Activated CD4-positive, alpha-beta T cell treated with anti-CD3 and anti-CD28 coated beads, Interleukin-2, Interleukin-6, amounts not matched to agents 100 ng/mL and 50 ng/mL, durations not matched to agents 16 hours and 8 hours (primary cell): Measurements from ENCODE around the gene URM1.
"Not testable (repeated sequence)": the region's sequence is repeated elsewhere in the genome, so short reads cannot be mapped to it uniquely, and the experiment has no call there.

Experiments used
- DNase-seq: peaks from one replicate; pipeline ENCODE4 v3.0.0-alpha.2; 2020

URM1 gene

GRCh38 chr9:128370752-128371629, at the start of gene URM1:
TSS of gene URM1 (plus strand) at chr9:128371374. CDS start at chr9:128371381, 7 bp downstream.
- DNase-seq, result peak; percentile 97

DNA sequence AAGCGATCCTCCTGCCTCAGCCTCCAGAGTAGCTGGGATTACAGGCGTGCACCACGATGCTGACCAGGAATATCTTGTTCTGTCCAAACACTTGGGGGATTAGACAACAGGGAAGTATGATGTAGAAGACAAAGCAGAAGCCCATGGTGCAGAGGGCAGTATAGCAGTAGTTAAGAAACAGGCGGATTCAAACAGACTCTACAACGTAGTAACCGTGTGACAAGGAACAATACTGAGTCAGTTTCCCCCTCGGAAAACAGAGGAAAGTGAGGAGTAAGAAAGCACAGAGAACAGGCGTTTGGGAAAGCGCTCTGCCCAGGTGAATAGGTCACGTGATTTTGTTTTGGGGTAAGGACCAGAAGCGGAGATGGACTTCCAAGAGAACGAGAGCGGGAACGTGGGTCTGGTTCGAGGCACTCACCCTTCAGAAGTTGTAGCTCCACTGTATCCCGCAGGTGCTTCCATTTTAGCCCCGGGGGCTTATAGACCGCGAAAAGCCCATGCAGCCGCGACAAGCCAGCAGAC, 49.2 kb upstream of the URM1 start:
- DNase-seq, result no peak

- DNase-seq, result peak; percentile 95
These were observed 48.6 kb upstream of the URM1 start, which contains the start of the genes COQ4 and TRUB2 for GRCh38 chr9:128322404-128323211. TSS of gene COQ4 (plus strand) at chr9:128322839. CDS start at chr9:128322859, 20 bp downstream. TSS of gene TRUB2 (minus strand) at chr9:128322447. CDS start at chr9:128322408, 39 bp downstream.

GRCh38 chr9:128323212-128323730, 47.9 kb upstream of the URM1 start:
- DNase-seq, result no peak

- DNase-seq, result no peak
These were observed 47.4 kb upstream of the URM1 start for GRCh38 chr9:128323791-128324190.

DNA sequence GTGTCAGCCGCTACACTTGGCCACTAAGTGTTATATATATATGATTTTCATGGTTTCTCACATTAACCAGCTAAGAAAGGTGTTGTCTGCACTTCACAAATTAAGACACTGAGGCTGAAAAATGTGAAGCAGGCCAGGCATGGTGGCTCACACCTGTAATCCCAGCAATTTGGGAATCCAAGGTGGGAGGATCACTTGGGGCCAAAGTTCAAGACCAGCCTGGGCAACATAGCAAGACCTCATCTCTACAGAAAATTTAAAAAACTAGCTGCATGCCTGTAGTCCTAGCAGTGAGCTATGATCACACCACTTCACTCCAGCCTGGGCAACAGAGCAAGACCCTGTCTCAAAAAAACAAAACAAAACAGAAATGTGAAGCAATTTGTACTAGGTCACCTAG, 46.8 kb upstream of the URM1 start:
- no peak for DNase-seq

DNA sequence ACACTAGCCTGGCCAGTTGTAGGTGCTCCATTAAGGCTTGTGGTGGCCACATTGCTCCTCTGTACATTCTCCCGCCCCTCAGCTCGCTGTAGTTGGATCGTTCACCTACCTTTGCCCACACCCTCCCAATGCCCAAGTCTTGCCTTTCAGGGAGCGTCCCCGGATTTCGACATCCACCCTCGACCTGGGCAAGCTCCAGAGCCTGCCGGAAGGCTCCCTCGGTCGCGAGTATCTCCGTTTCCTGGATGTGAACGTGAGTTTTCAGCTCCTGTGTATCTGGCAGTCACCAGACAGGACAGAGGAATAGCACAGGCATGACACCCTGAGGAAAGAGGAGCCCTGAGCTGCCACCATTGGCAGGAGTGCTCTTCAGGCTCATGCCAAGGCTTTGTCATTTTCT, 45.5 kb upstream of the URM1 start:
- DNase-seq, result no peak

GRCh38 chr9:128333451-128333869, 37.7 kb upstream of the URM1 start:
- DNase-seq, result no peak

GRCh38 chr9:128335161-128335560, 36.0 kb upstream of the URM1 start:
- DNase-seq, result no peak

DNA sequence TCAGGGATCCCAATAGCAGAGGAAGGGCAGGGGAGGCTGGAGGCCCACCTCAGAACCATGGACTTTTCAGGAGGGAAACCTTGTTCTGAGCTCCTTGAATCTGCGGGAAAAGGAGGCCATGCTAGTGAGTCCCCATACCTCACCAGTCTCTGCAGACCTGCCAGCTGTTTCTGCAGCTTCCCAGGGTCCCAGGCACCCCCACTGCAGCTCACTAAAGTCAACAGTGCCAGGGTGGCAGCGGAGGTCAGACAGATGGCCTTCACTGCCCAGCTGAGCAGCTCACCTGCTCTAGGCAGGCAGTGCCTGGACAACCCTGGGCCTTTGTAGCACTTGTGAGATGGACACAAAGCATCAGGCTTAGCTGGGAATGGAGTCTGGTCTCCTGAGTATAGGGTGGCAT, 35.3 kb upstream of the URM1 start:
- DNase-seq, result no peak

DNA sequence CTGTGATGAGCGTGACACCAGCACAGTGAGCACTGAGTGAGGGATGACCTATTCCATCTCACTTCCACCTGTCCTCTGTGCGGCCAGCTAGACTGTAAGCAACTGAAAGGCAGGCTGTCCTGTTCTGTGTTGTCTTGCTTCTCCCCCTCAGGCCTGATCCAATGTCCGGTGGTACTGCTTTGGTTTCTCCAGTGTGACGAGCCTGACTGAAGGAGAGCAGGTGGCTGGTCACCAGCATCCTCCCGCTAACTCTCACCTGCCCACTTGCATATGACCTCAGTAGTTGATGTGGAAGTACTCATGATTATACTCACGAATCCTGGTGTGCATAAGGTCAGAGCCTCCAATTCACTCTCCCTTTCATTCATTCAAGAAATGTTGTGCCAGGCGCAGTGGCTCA, 33.2 kb upstream of the URM1 start:
- DNase-seq, result no peak

GRCh38 chr9:128338852-128339614, 32.1 kb upstream of the URM1 start:
- DNase-seq, result not testable (repeated sequence)

DNA sequence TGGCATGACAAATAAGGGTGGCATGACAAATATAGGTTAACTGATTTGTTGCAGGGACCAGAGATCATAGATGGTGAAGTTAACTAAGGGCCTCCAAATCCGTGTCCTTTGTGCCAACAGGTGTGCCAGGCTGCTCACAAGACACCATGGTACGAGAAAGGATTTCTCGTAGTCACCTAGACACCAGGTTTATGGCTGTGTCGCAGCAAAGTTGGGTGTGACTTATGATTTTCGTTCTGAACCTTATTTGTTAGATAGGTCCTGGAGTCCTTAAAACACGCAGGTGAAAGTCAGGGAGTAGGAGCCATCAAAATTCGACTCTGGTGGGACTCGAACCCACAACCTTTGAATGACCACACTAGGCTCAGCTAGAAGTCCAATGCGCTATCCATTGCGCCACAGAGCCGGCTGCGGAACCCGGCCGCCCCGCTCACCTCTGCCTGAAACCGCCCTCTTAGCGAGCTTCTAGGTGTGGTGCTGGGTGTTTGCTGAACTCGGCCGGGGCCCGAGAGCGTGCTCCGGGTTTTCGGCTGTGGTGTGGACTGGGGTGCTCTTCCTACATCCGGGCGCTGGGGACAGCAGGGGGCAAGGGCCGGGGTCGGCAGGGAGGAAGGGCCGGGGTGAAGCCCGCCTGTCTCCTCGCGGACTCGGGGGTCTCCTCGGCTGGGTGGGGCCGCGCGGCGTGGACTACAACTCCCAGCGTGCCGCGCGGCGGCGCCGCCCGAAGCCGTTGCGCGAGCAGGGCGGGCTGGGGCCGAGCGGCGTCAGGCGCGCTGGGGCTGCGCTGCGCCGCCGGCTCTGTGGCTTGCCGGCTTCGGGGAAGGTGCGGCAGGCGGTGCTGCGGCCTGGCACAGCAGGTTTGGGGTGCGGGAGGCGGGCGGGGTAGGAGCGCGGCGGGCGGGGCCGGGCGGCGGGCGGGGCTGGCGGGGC, 31.1 kb upstream of the URM1 start, which contains the start of gene SLC27A4:
Gene SLC27A4 (plus strand): TSS at position 767 of the 930 bp plus-strand sequence. CDS start 2,606 bp downstream, outside the sequence.
- peak; percentile 91 for DNase-seq

DNA sequence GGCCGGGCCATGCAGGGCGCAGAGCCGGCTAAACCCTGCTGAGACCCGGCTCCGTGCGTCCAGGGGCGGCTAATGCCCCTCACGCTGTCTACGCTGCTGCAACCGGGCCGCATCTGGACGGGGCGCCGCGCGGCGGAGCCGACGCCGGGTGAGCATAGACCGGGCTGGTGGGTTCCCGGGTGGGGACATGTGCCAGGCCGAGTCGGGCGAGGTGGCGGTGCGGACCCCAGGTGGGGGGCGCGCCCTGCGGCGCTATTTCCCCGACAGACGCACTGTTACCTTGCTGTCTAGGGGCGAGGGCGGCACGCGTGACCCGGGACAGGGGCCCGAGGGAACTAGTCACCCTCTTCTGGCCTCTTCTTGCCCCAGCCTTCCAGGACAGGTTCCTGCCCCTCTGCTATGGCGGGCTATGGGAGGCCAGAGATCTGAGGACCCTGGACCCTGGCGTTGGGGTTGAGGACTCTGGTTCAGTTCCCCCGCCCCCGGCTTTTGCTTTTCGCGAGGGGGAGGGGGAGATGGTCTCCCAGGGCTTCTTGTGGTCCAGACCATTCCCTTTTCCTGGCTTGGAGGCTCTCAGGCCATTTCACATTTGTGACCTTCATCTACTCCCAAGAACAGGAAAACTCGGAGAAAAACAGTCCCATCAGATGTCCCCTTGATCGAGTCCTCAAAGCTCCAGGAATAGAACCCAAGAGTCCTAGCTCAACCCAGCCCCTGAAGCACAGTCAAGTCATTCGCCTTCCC, 30.3 kb upstream of the URM1 start:
- DNase-seq, result no peak

DNA sequence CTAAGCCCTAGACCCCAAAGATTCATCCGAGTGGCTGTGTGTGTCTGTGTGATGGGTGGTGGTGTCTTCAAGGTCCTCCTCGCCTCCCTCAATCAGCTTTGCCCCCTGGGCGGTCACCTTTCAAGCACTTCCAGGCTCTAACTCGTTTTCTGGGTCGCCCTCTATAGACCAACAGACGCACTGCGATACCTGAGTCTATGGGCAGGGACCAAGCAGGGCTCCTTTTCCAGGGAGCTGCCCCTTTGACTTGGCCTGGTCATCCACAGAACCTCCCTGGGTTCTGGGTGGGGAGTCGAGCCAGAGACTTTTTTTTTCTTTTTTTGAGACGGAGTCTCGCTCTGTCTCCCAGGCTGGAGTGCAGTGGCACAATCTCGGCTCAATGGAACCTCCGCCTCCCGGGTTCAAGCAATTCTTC, 29.7 kb upstream of the URM1 start:
- DNase-seq, result peak; percentile 85

GRCh38 chr9:128342971-128343680, 28.0 kb upstream of the URM1 start:
- no peak for DNase-seq

DNA sequence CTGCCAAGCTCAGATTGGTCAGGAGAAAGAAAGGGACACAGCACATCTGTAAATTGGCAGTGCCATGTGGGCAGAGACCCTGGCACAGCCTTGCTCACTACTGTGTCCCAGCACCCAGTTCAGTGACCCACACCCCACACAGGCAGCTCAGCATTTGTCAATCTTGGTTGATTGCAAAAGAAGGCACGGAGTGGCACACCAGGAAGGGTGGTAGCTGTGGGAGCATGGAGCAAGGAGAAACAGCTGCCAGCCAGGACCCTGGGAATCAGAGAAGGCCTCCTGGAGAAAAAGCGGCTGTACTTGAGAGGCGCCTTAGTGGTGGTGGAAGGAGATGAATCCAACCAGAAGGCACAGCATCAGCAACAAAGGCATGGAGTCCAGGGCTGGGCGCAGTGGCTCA, 27.3 kb upstream of the URM1 start:
- no peak for DNase-seq

GRCh38 chr9:128344931-128345605, 26.1 kb upstream of the URM1 start:
- DNase-seq, result no peak

GRCh38 chr9:128349125-128349524, 22.0 kb upstream of the URM1 start:
- DNase-seq, result no peak
